H1 (cell line): Measurements from ENCODE around the gene BCL2. TPM values are rescaled to one million over a fixed set of nuclear protein-coding genes. Genes with fewer than 3 reads are reported as not detected.

Experiments
- CHD1 ChIP-seq: IDR thresholded peaks from 2 replicates; pipeline ENCODE4 v1.6.1; 2012; ENCODE audit warnings: low read depth, low read length, improper control_type of control experiment
- FOSL1 ChIP-seq: IDR thresholded peaks from 2 replicates; pipeline ENCODE4 v1.6.1; 2011; ENCODE audit warnings: mild to moderate bottlenecking, low read depth, low read length, moderate library complexity; ENCODE audit not compliant: insufficient read depth
- polyA plus RNA-seq, 7 experiments: library from polyadenylated mRNA; depleted of rRNA in 3 of 7; stranded (reverse) in 5 of 7; unstranded in 2 of 7; fragments of >200 nt in 5 of 7; fragments of 200-250 nt in 2 of 7; gene quantifications; 1 replicate in 5 of 7; 2 replicates in 1 of 7; 4 replicates in 1 of 7; pipeline versions ENCODE4 v1.2.1 to v1.2.3, GENCODE V29; 2011 to 2013; ENCODE audit warnings: missing spikeins in 2 of 7, mixed read lengths in 2 of 7
- total RNA-seq: library from RNA; stranded (reverse); fragmentation: NEBNext Ultra II Directional; extraction: Animal tissue kit (Norgen Biotek cat#: 25700); gene quantifications from 2 replicates; pipeline ENCODE4 v1.2.1, GENCODE V29; 2021

BCL2 gene
- total and polyA plus RNA-seq, 2 of the 8 experiments (the other 6 are each of a cell fraction or from before 2014, with no cell fraction given): 0.59 to 4.5 TPM

GRCh38 chr18:63168287-63168686 is 151.3 kb downstream of the BCL2 start (continued):
- TF ChIP-seq FOSL1: no peak
- TF ChIP-seq CHD1: no peak
- TF ChIP-seq, all 59 proteins: peak for 0
